ENCODE data around the gene CNTNAP2.
"Not testable (repeated sequence)": the region's sequence is repeated elsewhere in the genome, so short reads cannot be mapped to it uniquely, and the experiment has no call there.

CNTNAP2 gene

DNA sequence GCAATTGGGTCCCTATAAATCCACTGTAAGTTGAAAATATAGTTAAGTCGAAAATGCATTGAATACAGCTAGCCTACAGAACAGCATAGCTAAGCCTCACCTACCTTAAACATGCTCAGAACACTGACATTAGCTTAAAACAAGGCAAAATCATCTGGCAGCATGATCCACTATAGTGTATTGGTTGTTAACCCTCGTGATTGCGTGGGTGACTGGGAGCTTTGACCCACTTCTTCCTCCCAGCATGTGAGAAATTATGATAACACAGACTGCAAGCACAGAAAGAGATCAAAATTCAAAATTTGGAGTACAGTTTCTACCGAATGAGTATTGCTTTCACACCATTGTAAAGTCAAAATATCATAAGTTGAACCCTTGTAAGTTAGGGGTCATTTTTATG lies 22.3 kb downstream of the CNTNAP2 start:
- no peaks in the 10 kb centered on the region for H3K4me1 ChIP-seq (ENCODE audit: control insufficient read depth in 2 of 2, insufficient read depth in 2 of 2, low read length in 2 of 2)

GRCh38 chr7:146146831-146147486 lies 30.4 kb downstream of the CNTNAP2 start:
- Histone ChIP-seq H3K9me3 (ENCODE audit: control insufficient read depth in 2 of 2, low read length in 2 of 2) (no peaks in the 10 kb centered on the region), H3K9ac (ENCODE audit: low read depth in 1 of 2, low read length in 2 of 2) (no peak overlapping the region), H3K27ac (ENCODE audit: low read depth in 2 of 2, low read length in 2 of 2) (no peak overlapping the region), H3K27me3 (ENCODE audit: control insufficient read depth in 2 of 2, insufficient read depth in 2 of 2, low read length in 2 of 2) (no peaks in the 10 kb centered on the region), H3K36me3 (ENCODE audit: control insufficient read depth in 2 of 2, insufficient read depth in 2 of 2, low read length in 2 of 2) (no peaks in the 10 kb centered on the region), H3K4me3 (ENCODE audit: low read length in 2 of 2) (no peak overlapping the region), H3K4me1 (ENCODE audit: control insufficient read depth in 2 of 2, insufficient read depth in 2 of 2, low read length in 2 of 2) (no peaks in the 10 kb centered on the region)

More for the DNA sequence above, 22.3 kb downstream of the CNTNAP2 start:
- Histone ChIP-seq H3K36me3 (ENCODE audit: control insufficient read depth in 2 of 2, insufficient read depth in 2 of 2, low read length in 2 of 2) (no peaks in the 10 kb centered on the region), H3K9me3 (ENCODE audit: control insufficient read depth in 2 of 2, low read length in 2 of 2) (no peaks in the 10 kb centered on the region), H3K27ac (ENCODE audit: low read depth in 2 of 2, low read length in 2 of 2) (no peak overlapping the region), H3K4me3 (ENCODE audit: low read length in 2 of 2) (no peak overlapping the region), H3K9ac (ENCODE audit: low read depth in 1 of 2, low read length in 2 of 2) (no peak overlapping the region), H3K27me3 (ENCODE audit: control insufficient read depth in 2 of 2, insufficient read depth in 2 of 2, low read length in 2 of 2) (no peaks in the 10 kb centered on the region)

- H3K4me3 ChIP-seq (ENCODE audit: low read length in 2 of 2) = no peak overlapping the region
- no peaks in the 10 kb centered on the region for H3K9me3 ChIP-seq (ENCODE audit: control insufficient read depth in 2 of 2, low read length in 2 of 2)
- H3K4me1 ChIP-seq (ENCODE audit: control insufficient read depth in 2 of 2, insufficient read depth in 2 of 2, low read length in 2 of 2) = no peaks in the 10 kb centered on the region
- H3K9ac ChIP-seq (ENCODE audit: low read depth in 1 of 2, low read length in 2 of 2) = no peak overlapping the region
- no peaks in the 10 kb centered on the region for H3K27me3 ChIP-seq (ENCODE audit: control insufficient read depth in 2 of 2, insufficient read depth in 2 of 2, low read length in 2 of 2)
- no peaks in the 10 kb centered on the region for H3K36me3 ChIP-seq (ENCODE audit: control insufficient read depth in 2 of 2, insufficient read depth in 2 of 2, low read length in 2 of 2)
- H3K27ac ChIP-seq (ENCODE audit: low read depth in 2 of 2, low read length in 2 of 2) = no peak overlapping the region
Measured at GRCh38 chr7:146150153-146150552, 33.6 kb downstream of the CNTNAP2 start.

GRCh38 chr7:146172112-146172511 lies 55.5 kb downstream of the CNTNAP2 start:
- Histone ChIP-seq H3K36me3 (ENCODE audit: control insufficient read depth in 2 of 2, insufficient read depth in 2 of 2, low read length in 2 of 2) (no peaks in the 10 kb centered on the region), H3K27ac (ENCODE audit: low read depth in 2 of 2, low read length in 2 of 2) (no peak overlapping the region), H3K9ac (ENCODE audit: low read depth in 1 of 2, low read length in 2 of 2) (no peak overlapping the region), H3K27me3 (ENCODE audit: control insufficient read depth in 2 of 2, insufficient read depth in 2 of 2, low read length in 2 of 2) (no peaks in the 10 kb centered on the region), H3K9me3 (ENCODE audit: control insufficient read depth in 2 of 2, low read length in 2 of 2) (no peaks in the 10 kb centered on the region), H3K4me3 (ENCODE audit: low read length in 2 of 2) (no peak overlapping the region), H3K4me1 (ENCODE audit: control insufficient read depth in 2 of 2, insufficient read depth in 2 of 2, low read length in 2 of 2) (no peaks in the 10 kb centered on the region)

- Histone ChIP-seq H3K27me3 (ENCODE audit: control insufficient read depth in 2 of 2, insufficient read depth in 2 of 2, low read length in 2 of 2) (no peaks in the 10 kb centered on the region), H3K4me3 (ENCODE audit: low read length in 2 of 2) (no peak overlapping the region), H3K9me3 (ENCODE audit: control insufficient read depth in 2 of 2, low read length in 2 of 2) (no peaks in the 10 kb centered on the region), H3K27ac (ENCODE audit: low read depth in 2 of 2, low read length in 2 of 2) (no peak overlapping the region), H3K4me1 (ENCODE audit: control insufficient read depth in 2 of 2, insufficient read depth in 2 of 2, low read length in 2 of 2) (no peaks in the 10 kb centered on the region), H3K36me3 (ENCODE audit: control insufficient read depth in 2 of 2, insufficient read depth in 2 of 2, low read length in 2 of 2) (no peaks in the 10 kb centered on the region), H3K9ac (ENCODE audit: low read depth in 1 of 2, low read length in 2 of 2) (no peak overlapping the region)
Measured at GRCh38 chr7:146175716-146176115, 59.1 kb downstream of the CNTNAP2 start.

- Histone ChIP-seq H3K27me3 (ENCODE audit: control insufficient read depth in 2 of 2, insufficient read depth in 2 of 2, low read length in 2 of 2) (no peaks in the 10 kb centered on the region), H3K9ac (ENCODE audit: low read depth in 1 of 2, low read length in 2 of 2) (no peak overlapping the region), H3K4me3 (ENCODE audit: low read length in 2 of 2) (no peak overlapping the region), H3K9me3 (ENCODE audit: control insufficient read depth in 2 of 2, low read length in 2 of 2) (no peaks in the 10 kb centered on the region), H3K4me1 (ENCODE audit: control insufficient read depth in 2 of 2, insufficient read depth in 2 of 2, low read length in 2 of 2) (no peaks in the 10 kb centered on the region), H3K27ac (ENCODE audit: low read depth in 2 of 2, low read length in 2 of 2) (no peak overlapping the region), H3K36me3 (ENCODE audit: control insufficient read depth in 2 of 2, insufficient read depth in 2 of 2, low read length in 2 of 2) (no peaks in the 10 kb centered on the region)
Measured at GRCh38 chr7:146176860-146177259, 60.3 kb downstream of the CNTNAP2 start.

- no peak overlapping the region for H3K4me3 ChIP-seq (ENCODE audit: low read length in 2 of 2)
- H3K27me3 ChIP-seq (ENCODE audit: control insufficient read depth in 2 of 2, insufficient read depth in 2 of 2, low read length in 2 of 2) = no peaks in the 10 kb centered on the region
- no peaks in the 10 kb centered on the region for H3K4me1 ChIP-seq (ENCODE audit: control insufficient read depth in 2 of 2, insufficient read depth in 2 of 2, low read length in 2 of 2)
- no peak overlapping the region for H3K9ac ChIP-seq (ENCODE audit: low read depth in 1 of 2, low read length in 2 of 2)
- no peak overlapping the region for H3K27ac ChIP-seq (ENCODE audit: low read depth in 2 of 2, low read length in 2 of 2)
- no peaks in the 10 kb centered on the region for H3K9me3 ChIP-seq (ENCODE audit: control insufficient read depth in 2 of 2, low read length in 2 of 2)
- H3K36me3 ChIP-seq (ENCODE audit: control insufficient read depth in 2 of 2, insufficient read depth in 2 of 2, low read length in 2 of 2) = no peaks in the 10 kb centered on the region
Measured at GRCh38 chr7:146177301-146177700, 60.7 kb downstream of the CNTNAP2 start.

DNA sequence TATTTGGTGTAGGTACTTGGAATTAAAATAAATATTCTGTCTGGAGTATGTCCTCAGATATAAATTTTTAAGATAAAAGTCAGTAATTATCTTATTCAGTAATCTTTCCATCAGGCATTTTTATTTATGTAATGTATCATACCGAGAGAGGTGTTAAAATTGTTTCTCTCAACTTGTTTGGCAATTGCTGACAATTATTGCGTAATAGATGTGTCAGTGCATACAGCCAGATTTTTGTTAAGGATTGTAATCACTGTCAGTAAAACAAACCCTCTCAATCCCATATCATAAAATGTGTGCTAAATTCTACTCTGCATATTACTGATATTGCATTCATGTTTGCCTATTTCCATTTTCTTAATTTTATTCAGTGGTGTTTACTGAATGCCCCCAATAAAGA lies 69.2 kb downstream of the CNTNAP2 start:
- no peak overlapping the region for H3K27ac ChIP-seq (ENCODE audit: low read depth in 2 of 2, low read length in 2 of 2)
- no peaks in the 10 kb centered on the region for H3K36me3 ChIP-seq (ENCODE audit: control insufficient read depth in 2 of 2, insufficient read depth in 2 of 2, low read length in 2 of 2)
- H3K9ac ChIP-seq (ENCODE audit: low read depth in 1 of 2, low read length in 2 of 2) = no peak overlapping the region
- H3K4me1 ChIP-seq (ENCODE audit: control insufficient read depth in 2 of 2, insufficient read depth in 2 of 2, low read length in 2 of 2) = no peaks in the 10 kb centered on the region
- H3K27me3 ChIP-seq (ENCODE audit: control insufficient read depth in 2 of 2, insufficient read depth in 2 of 2, low read length in 2 of 2) = no peaks in the 10 kb centered on the region
- no peaks in the 10 kb centered on the region for H3K9me3 ChIP-seq (ENCODE audit: control insufficient read depth in 2 of 2, low read length in 2 of 2)
- no peak overlapping the region for H3K4me3 ChIP-seq (ENCODE audit: low read length in 2 of 2)

- H3K27ac ChIP-seq (ENCODE audit: low read depth in 2 of 2, low read length in 2 of 2); H3K9me3 ChIP-seq (ENCODE audit: control insufficient read depth in 2 of 2, low read length in 2 of 2); H3K36me3 ChIP-seq (ENCODE audit: control insufficient read depth in 2 of 2, insufficient read depth in 2 of 2, low read length in 2 of 2); H3K4me3 ChIP-seq (ENCODE audit: low read length in 2 of 2); H3K27me3 ChIP-seq (ENCODE audit: control insufficient read depth in 2 of 2, insufficient read depth in 2 of 2, low read length in 2 of 2); H3K4me1 ChIP-seq (ENCODE audit: control insufficient read depth in 2 of 2, insufficient read depth in 2 of 2, low read length in 2 of 2); H3K9ac ChIP-seq (ENCODE audit: low read depth in 1 of 2, low read length in 2 of 2): not testable (repeated sequence)
Measured at GRCh38 chr7:146191428-146191827, 74.8 kb downstream of the CNTNAP2 start.

DNA sequence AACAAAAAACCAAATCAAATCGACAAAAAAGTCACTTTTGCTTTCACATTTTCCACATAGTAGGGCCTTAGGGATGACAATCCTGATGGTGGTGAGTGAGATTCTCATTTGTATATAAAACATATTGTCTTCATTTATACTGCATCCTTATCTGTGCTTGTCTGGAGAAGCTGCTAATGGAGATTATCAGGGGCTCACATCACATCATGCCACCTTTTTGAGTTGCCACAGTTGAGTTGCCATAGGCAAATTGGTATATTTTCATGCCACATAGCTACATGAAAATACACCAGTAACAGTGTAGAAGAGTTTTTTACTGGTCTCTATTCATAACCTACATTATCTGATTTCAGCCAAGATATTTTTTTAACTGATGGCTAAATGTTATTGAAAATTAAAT lies 85.3 kb downstream of the CNTNAP2 start:
- H3K36me3 ChIP-seq (ENCODE audit: control insufficient read depth in 2 of 2, insufficient read depth in 2 of 2, low read length in 2 of 2) = no peaks in the 10 kb centered on the region

GRCh38 chr7:146206270-146206669 lies 89.7 kb downstream of the CNTNAP2 start:
- no peak overlapping the region for H3K4me3 ChIP-seq (ENCODE audit: low read length in 2 of 2)
- H3K9me3 ChIP-seq (ENCODE audit: control insufficient read depth in 2 of 2, low read length in 2 of 2) = no peaks in the 10 kb centered on the region
- no peak overlapping the region for H3K9ac ChIP-seq (ENCODE audit: low read depth in 1 of 2, low read length in 2 of 2)
- no peaks in the 10 kb centered on the region for H3K36me3 ChIP-seq (ENCODE audit: control insufficient read depth in 2 of 2, insufficient read depth in 2 of 2, low read length in 2 of 2)
- H3K4me1 ChIP-seq (ENCODE audit: control insufficient read depth in 2 of 2, insufficient read depth in 2 of 2, low read length in 2 of 2) = no peaks in the 10 kb centered on the region
- no peak overlapping the region for H3K27ac ChIP-seq (ENCODE audit: low read depth in 2 of 2, low read length in 2 of 2)
- no peaks in the 10 kb centered on the region for H3K27me3 ChIP-seq (ENCODE audit: control insufficient read depth in 2 of 2, insufficient read depth in 2 of 2, low read length in 2 of 2)

More for the DNA sequence above, 85.3 kb downstream of the CNTNAP2 start:
- Histone ChIP-seq H3K9me3 (ENCODE audit: control insufficient read depth in 2 of 2, low read length in 2 of 2) (no peaks in the 10 kb centered on the region), H3K27ac (ENCODE audit: low read depth in 2 of 2, low read length in 2 of 2) (no peak overlapping the region), H3K4me1 (ENCODE audit: control insufficient read depth in 2 of 2, insufficient read depth in 2 of 2, low read length in 2 of 2) (no peaks in the 10 kb centered on the region), H3K9ac (ENCODE audit: low read depth in 1 of 2, low read length in 2 of 2) (no peak overlapping the region), H3K27me3 (ENCODE audit: control insufficient read depth in 2 of 2, insufficient read depth in 2 of 2, low read length in 2 of 2) (no peaks in the 10 kb centered on the region), H3K4me3 (ENCODE audit: low read length in 2 of 2) (no peak overlapping the region)
